Activated CD4-positive, CD25-positive, alpha-beta regulatory T cell treated with anti-CD3 and anti-CD28 coated beads, Interleukin-2, amount 50 U/mL, for 16 hours (primary cell): ENCODE results near the gene WASF2.
"Not testable (repeated sequence)": the region's sequence is repeated elsewhere in the genome, so short reads cannot be mapped to it uniquely, and the experiment has no call there.

Experiments
- DNase-seq: peaks from one replicate; pipeline ENCODE4 v3.0.0-alpha.2; 2020; ENCODE audit warnings: low read depth, low spot score

The WASF2 gene

GRCh38 chr1:27427329-27427728 is 62.6 kb downstream of the WASF2 start:
- DNase-seq: no peak

- DNase-seq: no peak
Observed at GRCh38 chr1:27423709-27424108, 66.3 kb downstream of the WASF2 start.

- DNase-seq: peak; percentile 12
Observed at GRCh38 chr1:27418326-27419185, 71.4 kb downstream of the WASF2 start.

- no peak for DNase-seq
Observed at GRCh38 chr1:27417713-27418112, 72.3 kb downstream of the WASF2 start.

- DNase-seq: peak; percentile 28
Observed at GRCh38 chr1:27416387-27417111, 73.4 kb downstream of the WASF2 start.

GRCh38 chr1:27414091-27414490 is 75.9 kb downstream of the WASF2 start:
- no peak for DNase-seq

- no peak for DNase-seq
Observed at GRCh38 chr1:27413004-27413403, 77.0 kb downstream of the WASF2 start.

GRCh38 chr1:27412502-27412901 is 77.5 kb downstream of the WASF2 start:
- DNase-seq: no peak

GRCh38 chr1:27410709-27411108 is 79.3 kb downstream of the WASF2 start:
- no peak for DNase-seq

GRCh38 chr1:27409669-27410068 is 80.3 kb downstream of the WASF2 start:
- no peak for DNase-seq

- DNase-seq: no peak
Observed at GRCh38 chr1:27408151-27408550, 81.8 kb downstream of the WASF2 start.

GRCh38 chr1:27406791-27407190 is 83.2 kb downstream of the WASF2 start:
- not testable (repeated sequence) for DNase-seq

GRCh38 chr1:27406362-27406680 is 83.6 kb downstream of the WASF2 start:
- DNase-seq: no peak

GRCh38 chr1:27405598-27406361 is 84.2 kb downstream of the WASF2 start:
- not testable (repeated sequence) for DNase-seq

- no peak for DNase-seq
Observed at GRCh38 chr1:27405074-27405473, 84.9 kb downstream of the WASF2 start.

- DNase-seq: no peak
Observed at GRCh38 chr1:27403931-27404330, 86.0 kb downstream of the WASF2 start.

- no peak for DNase-seq
Observed at GRCh38 chr1:27403065-27403726, 86.8 kb downstream of the WASF2 start.

GRCh38 chr1:27402349-27402754 is 87.6 kb downstream of the WASF2 start:
- DNase-seq: no peak

- no peak for DNase-seq
Observed at GRCh38 chr1:27400963-27401341, 89.0 kb downstream of the WASF2 start.

GRCh38 chr1:27400082-27400962 is 89.6 kb downstream of the WASF2 start:
- DNase-seq: no peak
